ENCODE results near the gene CDC42EP4.
"Not testable (repeated sequence)": the region's sequence is repeated elsewhere in the genome, so short reads cannot be mapped to it uniquely, and the experiment has no call there.

CDC42EP4 gene

GRCh38 chr17:73338566-73339197, 26.9 kb upstream of the CDC42EP4 start:
- DNase-seq (ENCODE audit: low read depth), result peak; percentile 15
- no peak overlapping the region for H3K4me3 ChIP-seq (ENCODE audit: low read depth, low read length)
- TF ChIP-seq CTCF (IDR thresholded peaks at IDR 0.05; ENCODE audit: insufficient read depth, low read depth, low read length, missing control alignments), result no peak

- no peak for DNase-seq (ENCODE audit: low read depth)
- no peak overlapping the region for H3K4me3 ChIP-seq (ENCODE audit: low read depth, low read length)
These were observed 26.3 kb upstream of the CDC42EP4 start for GRCh38 chr17:73338050-73338521.

GRCh38 chr17:73337330-73337710, 25.5 kb upstream of the CDC42EP4 start:
- no peak for DNase-seq (ENCODE audit: low read depth)
- no peak for TF ChIP-seq CTCF (IDR thresholded peaks at IDR 0.05; ENCODE audit: insufficient read depth, low read depth, low read length, missing control alignments)
- H3K4me3 ChIP-seq (ENCODE audit: low read depth, low read length), result no peak overlapping the region

More at GRCh38 chr17:73338050-73338521, 26.3 kb upstream of the CDC42EP4 start:
- TF ChIP-seq CTCF (IDR thresholded peaks at IDR 0.05; ENCODE audit: insufficient read depth, low read depth, low read length, missing control alignments), result no peak

GRCh38 chr17:73336408-73337329, 24.9 kb upstream of the CDC42EP4 start:
- DNase-seq (ENCODE audit: low read depth), result no peak
- H3K4me3 ChIP-seq (ENCODE audit: low read depth, low read length), result no peak overlapping the region
- TF ChIP-seq CTCF (IDR thresholded peaks at IDR 0.05; ENCODE audit: insufficient read depth, low read depth, low read length, missing control alignments), result no peak

GRCh38 chr17:73335591-73336407, 24.0 kb upstream of the CDC42EP4 start:
- H3K4me3 ChIP-seq (ENCODE audit: low read depth, low read length), result no peak overlapping the region
- DNase-seq (ENCODE audit: low read depth), result no peak
- no peak for TF ChIP-seq CTCF (IDR thresholded peaks at IDR 0.05; ENCODE audit: insufficient read depth, low read depth, low read length, missing control alignments)

GRCh38 chr17:73334771-73335513, 23.1 kb upstream of the CDC42EP4 start:
- TF ChIP-seq CTCF (IDR thresholded peaks at IDR 0.05; ENCODE audit: insufficient read depth, low read depth, low read length, missing control alignments), result no peak
- H3K4me3 ChIP-seq (ENCODE audit: low read depth, low read length), result no peak overlapping the region
- DNase-seq (ENCODE audit: low read depth), result no peak

GRCh38 chr17:73333445-73333844, 21.6 kb upstream of the CDC42EP4 start:
- not testable (repeated sequence) for DNase-seq (ENCODE audit: low read depth); H3K4me3 ChIP-seq (ENCODE audit: low read depth, low read length)

Measured in GM12865 (cell line).